GM19351 (cell line): ENCODE measurements around the gene PVALB.

Source experiments
- ATAC-seq: cut with Tn5 transposase; IDR thresholded peaks from one replicate; pipeline ENCODE4 v1.9.1; 2021; ENCODE audit warnings: mild to moderate bottlenecking, moderate library complexity; ENCODE audit not compliant: unreplicated experiment

Gene PVALB

DNA sequence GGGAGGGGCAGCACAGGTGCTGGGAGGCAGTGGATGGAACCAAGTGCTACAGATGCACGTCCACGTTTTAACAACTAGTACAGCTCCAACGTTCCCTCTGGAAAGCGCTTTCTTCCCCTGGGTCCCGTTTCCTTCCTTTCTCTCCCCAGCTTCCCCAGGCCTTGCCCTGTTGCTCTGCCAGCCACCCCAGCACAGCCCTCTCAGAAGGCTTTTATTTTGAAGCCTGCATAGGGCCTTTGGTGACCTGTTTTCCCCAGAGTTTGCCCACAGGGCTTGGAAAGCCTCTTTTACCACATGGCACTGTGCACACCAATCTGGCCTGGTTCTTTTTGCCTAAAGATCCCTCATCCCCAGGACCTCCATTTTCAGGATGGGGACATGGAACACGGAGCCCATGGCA, 30.1 kb upstream of the PVALB start:
- no peak for ATAC-seq

DNA sequence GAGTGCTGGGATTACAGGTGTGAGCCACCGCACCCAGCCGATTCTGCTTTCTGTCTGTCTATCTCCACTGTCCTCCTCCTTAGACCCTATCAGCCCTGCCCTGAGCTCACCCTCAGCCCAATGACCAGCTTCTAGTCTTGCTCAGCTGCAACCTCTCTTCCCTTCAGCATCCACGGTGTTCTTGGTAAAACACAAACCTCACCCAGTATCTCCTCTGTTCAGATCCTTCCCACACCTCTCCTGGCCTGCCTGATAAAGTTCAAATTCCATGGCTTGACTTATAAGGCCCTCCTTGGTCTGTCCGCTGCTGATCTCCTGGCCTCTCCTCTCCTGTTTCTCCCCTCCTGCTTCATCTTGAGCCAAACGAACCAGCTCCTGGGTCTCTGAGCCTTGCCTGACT, 29.4 kb upstream of the PVALB start:
- no peak for ATAC-seq

DNA sequence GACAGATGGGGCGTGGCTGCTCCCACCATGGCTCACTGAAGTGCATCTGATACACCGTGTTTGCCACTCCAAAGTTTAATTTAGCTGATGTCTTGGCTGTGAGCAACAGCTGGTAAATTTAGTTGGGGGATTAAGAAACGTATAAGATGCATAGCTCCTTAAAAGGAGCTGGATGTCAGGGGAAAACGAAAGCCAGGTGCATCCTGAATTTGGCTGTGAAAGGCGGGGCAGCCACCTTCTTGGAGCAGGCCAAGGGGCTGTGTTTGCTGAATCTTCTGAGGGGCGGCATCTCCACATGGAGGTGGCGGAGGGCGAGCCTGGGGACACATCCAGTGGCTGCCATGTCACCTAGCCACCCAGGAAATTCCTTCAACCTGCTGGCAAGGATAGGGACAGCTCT, 23.3 kb upstream of the PVALB start:
- ATAC-seq = no peak

- ATAC-seq = no peak
Observed at GRCh38 chr22:36839356-36840073, 22.7 kb upstream of the PVALB start.

GRCh38 chr22:36838119-36839030, 21.5 kb upstream of the PVALB start:
- no peak for ATAC-seq

DNA sequence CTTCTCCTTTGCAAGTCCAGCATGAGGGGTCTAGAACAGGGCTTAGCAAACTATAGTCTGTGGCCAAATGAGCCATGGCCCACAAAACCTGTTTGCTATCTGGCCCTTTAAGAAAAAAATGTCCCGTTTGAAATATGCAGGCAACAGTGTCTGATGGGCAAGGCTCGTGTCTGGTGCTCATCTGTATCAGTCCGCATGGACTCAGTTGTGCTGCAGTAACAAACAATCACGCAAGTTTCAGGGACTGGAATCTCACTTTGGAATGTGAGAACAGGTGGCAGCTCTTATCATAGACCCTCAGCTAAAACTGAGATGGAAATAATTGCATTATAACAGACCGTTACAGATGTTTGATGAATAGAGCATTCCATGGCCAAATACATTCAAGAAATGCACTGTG, 19.1 kb upstream of the PVALB start:
- no peak for ATAC-seq

GRCh38 chr22:36833073-36833472, 16.2 kb upstream of the PVALB start:
- ATAC-seq = no peak

GRCh38 chr22:36831717-36832116, 14.9 kb upstream of the PVALB start:
- no peak for ATAC-seq

DNA sequence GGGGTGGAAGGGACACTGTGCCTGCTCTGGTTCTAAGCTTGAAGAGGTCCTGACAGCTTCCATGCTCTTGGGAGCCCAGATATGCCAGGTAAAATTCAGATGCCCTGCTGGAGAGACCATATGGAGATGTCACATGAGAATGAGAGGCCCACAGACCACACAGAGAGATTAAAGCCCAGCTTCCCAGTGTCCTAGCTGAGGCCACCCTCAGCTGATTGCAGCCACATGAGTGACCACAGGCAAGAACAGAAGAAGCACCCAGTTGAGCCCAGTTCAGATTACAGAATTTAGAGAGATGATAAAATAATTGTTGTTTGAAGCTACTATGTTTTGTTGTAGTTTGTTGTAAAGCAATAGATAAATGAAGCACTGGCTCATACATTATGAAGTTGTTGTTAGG, 14.4 kb upstream of the PVALB start:
- no peak for ATAC-seq

- ATAC-seq = no peak
Observed at GRCh38 chr22:36830601-36831000, 13.8 kb upstream of the PVALB start.

GRCh38 chr22:36829370-36830002, 12.7 kb upstream of the PVALB start:
- no peak for ATAC-seq

DNA sequence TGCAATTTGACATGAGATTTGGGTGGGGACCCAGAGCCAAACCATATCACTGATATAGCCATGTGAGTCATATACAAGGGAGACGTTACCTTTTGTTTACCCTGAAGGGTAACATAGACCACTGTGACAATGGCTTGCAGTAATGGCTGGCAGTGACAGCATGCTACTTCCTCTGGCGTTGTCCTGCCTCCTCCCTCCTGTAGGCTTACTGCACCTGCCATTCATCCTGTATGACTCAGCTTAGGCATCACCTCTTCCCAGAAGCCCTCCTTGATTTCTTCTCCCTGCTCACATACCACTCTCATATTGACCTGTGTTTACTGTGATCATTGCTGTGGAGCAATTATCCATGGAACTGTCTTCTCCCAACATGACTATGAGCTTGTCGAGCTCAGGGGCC, 12.0 kb upstream of the PVALB start:
- no peak for ATAC-seq

DNA sequence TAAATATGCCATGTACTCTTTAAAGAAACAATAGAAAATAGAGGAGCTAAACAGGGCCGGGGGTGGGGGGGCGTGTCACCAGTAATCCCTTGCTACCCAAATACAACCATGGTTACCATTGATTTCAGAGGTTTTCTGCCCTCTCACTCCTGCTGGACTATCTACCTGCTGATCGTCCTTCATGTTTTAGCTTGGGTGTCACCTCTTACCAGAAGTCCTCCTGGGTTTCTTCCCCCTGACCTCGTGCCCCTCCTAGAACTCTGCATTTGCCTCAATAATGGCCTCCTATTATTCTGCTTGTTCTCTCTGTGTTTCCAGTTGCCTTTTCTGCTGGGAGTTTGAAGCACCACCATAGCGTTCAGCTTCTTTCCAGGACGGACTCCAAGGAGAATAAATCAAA, 9.4 kb upstream of the PVALB start:
- ATAC-seq = no peak

DNA sequence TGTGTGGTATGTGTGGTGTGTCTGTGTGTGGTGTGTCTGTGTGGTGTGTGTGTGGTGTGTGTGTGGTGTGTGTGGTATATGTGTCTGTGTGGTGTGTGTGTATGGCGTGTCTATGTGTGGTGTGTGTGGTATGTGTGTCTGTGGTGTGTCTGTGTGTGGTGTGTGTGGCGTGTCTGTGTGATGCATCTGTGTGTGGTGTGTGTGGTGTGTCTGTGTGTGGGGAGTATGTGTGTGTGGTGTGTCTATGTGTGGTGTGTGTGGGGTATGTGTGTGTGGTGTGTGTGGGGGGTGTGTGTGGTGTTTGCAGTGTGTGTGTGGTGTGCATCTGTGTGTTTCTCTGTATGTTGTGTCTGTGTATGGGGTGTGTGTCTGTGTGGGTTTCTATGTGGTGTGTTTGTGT, 7.8 kb upstream of the PVALB start:
- ATAC-seq = no peak

- no peak for ATAC-seq
Observed at GRCh38 chr22:36823186-36823839, 6.5 kb upstream of the PVALB start.

DNA sequence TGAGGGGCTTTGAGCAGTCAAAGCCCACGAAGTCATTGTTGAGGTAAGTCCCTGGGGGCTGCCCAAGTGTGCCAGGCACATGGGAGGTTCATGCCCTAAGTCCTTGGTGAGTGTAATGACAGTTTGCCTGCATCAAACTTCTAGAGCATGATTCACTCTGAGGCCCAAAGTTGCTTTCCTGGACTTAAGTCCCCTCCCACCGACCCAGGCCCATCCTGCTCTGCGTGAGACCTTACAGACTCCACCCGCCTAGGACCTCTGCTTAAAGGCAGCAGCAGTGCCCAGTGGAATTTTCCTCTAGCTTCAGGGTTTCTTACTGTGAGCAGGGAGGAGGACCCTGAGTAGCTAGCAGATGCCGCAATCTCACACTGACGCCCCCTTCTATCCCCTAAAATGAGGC, 5.7 kb upstream of the PVALB start:
- no peak for ATAC-seq

- ATAC-seq = no peak
Observed at GRCh38 chr22:36819112-36819511, 2.3 kb upstream of the PVALB start.

DNA sequence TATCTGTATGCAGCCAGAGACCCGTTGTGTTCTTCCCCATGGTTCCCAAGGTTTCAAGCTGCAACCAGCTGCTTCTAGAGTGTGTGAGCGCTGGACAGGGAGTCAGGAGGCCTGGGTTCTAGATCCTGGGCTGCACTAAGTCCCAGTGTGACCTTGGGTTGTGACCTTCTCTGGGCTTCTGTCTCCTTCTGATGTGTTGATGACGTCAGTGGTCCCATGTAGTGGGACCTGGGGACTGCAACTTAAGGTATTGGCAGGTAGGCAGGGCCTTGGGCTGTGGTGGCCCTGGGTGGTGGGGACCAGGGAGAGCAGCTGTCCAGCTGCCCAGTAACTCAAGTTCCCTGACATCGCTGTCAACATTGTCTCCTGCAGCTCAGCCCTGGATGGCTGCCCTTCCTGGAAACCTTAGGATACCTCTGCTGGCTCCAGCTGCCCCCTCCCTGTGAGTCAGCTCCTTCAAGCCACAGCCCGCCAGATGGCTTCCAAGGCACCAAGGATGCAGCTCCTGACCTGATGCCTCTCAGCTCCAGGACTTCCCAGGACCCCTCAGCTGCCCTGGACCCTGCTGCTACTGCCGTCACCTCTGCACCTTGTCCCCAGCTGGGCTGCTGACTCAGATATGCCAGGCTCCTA, 1.3 kb upstream of the PVALB start:
- no peak for ATAC-seq

- no peak for ATAC-seq
Observed at GRCh38 chr22:36817525-36817848, 652 bp upstream of the PVALB start.

GRCh38 chr22:36816339-36816635, 548 bp downstream of the PVALB start:
- ATAC-seq = no peak
